Stimulated activated CD4-positive, alpha-beta T cell treated with anti-CD3 and anti-CD28 coated beads, Interleukin-1b, Interleukin-23, amount 100 ng/mL, for 24 hours (primary cell): ENCODE data around the gene SURF4.
"Not testable (repeated sequence)": the region's sequence is repeated elsewhere in the genome, so short reads cannot be mapped to it uniquely, and the experiment has no call there.

Experiments used
- DNase-seq, 4 experiments: peaks; one replicate each; pipeline ENCODE4 v3.0.0-alpha.2; 2020; ENCODE audit warnings: low read depth in 4 of 4, low spot score in 1 of 4

SURF4 gene

DNA sequence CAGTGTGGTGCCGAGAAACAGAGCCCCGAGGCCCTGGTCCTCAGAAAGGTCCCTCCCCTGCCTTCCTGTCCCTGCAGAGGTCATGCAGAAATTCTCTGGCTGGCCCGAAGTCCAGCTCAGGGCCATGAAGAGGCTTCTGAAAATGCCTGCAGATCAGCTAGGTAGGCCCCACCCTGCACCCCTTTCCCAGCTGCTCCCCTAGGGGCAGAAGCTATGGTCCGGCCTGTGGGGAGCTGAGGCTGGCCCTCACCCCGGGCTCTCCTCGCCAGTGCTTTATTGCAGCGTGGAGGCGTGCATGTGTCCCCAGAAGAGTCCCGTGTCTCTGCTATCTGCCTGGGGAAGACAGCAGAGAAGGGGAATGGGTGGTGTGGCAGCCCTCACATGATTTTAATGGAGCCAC is 22.0 kb upstream of the SURF4 start:
- no peak for DNase-seq

GRCh38 chr9:133397370-133397769 is 21.5 kb upstream of the SURF4 start:
- DNase-seq = no peak

- no peak for DNase-seq
These were observed 21.1 kb upstream of the SURF4 start for GRCh38 chr9:133396952-133397351.

- DNase-seq = no peak
These were observed 18.9 kb upstream of the SURF4 start for GRCh38 chr9:133394687-133395271.

DNA sequence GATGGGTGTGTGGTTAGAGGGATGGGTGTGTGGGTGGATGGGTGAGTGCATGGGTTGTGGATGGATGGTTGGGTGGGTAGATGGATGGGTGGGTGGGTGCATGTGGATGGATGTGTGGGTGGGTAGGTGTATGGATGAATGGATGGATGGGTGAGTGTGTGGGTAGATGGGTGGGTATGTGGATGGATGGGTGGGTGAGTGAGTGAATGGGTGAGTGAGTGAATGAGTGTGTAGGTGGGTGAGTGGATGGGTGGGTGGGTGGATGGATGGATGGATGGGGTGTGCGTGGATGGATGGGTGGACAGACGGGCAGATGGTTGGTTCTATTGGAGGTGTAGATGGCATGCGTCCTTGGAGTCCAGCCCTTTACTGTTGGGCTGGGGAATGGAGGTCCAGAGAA is 17.5 kb upstream of the SURF4 start:
- no peak for DNase-seq

DNA sequence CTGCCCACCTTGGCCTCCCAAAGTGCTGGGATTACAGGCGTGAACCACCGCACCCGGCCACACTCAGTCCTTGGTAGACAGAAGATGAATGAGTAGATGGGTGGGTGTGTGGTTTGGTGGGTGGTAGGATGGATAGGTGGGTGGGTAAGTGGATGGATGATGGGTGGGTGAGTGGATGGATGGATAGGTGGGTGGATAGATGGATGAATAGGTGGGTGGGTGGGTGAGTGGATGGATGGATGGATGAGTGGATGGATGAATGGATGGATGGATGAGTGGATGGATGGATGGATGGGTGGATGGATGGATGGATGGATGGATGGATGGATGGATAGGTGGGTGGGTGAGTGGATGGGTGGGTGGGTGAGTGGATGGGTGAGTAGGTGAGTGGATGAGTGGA is 16.4 kb upstream of the SURF4 start:
- not testable (repeated sequence) for DNase-seq

DNA sequence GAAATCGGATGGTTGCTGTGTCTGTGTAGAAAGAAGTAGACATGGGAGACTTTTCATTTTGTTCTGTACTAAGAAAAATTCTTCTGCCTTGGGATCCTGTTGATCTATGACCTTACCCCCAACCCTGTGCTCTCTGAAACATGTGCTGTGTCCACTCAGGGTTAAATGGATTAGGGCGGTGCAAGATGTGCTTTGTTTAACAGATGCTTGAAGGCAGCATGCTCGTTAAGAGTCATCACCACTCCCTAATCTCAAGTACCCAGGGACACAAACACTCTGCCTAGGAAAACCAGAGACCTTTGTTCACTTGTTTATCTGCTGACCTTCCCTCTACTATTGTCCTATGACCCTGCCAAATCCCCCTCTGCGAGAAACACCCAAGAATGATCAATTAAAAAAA is 15.6 kb upstream of the SURF4 start:
- not testable (repeated sequence) for DNase-seq

DNA sequence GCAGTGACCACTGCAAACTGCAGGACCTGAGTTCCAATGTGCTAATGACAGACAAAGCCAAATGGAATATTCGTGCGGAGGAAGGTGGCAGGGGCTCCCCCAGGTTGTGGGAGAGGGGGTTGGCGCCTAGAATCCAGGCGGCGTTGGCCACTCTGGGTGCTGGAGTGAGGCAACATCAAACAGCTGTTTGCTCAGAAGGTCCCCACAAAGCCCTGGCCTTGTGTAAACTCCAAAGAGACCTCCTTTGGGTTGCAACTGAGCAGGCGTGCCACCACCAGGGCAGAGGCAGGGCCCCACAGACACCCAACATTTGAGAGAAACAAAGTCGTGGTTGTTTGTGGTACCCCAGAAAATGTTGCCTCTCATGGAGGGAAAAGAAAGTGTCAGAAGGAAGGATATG is 14.9 kb upstream of the SURF4 start:
- no peak for DNase-seq

- no peak for DNase-seq
These were observed 13.7 kb upstream of the SURF4 start for GRCh38 chr9:133389562-133389961.

DNA sequence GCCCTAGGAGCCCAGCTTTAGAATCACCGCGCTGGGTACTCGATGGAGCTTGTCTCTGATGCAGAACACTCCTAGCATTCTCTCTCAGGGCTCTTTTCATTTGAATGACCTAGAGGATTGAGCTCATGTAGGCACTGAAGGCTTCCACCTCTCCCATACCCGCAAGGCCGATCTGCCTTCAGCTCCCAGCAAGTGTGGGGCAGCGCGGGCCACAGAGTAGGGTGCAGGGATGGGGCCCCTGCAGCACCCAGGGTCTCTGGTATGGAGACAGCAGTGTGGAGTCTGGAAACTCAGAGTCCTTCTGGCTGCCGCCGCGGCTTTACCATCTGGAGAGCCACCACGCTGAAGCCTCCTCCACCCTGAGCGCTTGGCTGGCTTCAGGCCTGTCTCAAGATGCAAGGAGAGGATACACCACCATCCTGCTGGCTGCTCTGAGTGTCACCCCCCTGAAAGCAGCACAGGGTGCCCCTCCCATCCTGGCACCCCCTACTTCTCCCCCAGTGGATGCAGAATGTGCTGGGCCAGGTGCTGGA is 13.2 kb upstream of the SURF4 start:
- DNase-seq = no peak

- DNase-seq = no peak
These were observed 11.8 kb upstream of the SURF4 start for GRCh38 chr9:133387680-133388079.

DNA sequence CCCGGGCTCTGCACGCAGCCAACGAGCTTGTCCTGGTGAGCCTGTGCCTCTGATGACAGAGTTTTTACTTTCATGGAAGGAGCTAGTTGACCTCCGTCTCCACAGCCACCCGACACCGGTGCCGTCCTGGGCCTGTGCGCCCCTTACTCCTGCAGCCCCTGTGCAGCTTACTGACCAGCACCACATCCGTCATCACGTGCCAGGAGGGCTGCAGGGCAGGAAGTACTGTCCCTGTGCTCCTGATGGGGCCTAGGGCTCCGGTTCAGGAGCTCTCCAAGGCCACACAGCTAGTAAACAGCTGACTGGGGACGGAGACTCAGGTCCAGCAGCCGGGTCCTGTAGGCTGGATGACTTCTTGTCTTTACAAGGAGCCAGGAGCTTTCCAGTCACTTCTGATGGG is 10.5 kb upstream of the SURF4 start:
- no peak for DNase-seq

GRCh38 chr9:133385452-133385851 is 9.6 kb upstream of the SURF4 start:
- DNase-seq = no peak

GRCh38 chr9:133384736-133385321 is 9.0 kb upstream of the SURF4 start:
- no peak for DNase-seq

DNA sequence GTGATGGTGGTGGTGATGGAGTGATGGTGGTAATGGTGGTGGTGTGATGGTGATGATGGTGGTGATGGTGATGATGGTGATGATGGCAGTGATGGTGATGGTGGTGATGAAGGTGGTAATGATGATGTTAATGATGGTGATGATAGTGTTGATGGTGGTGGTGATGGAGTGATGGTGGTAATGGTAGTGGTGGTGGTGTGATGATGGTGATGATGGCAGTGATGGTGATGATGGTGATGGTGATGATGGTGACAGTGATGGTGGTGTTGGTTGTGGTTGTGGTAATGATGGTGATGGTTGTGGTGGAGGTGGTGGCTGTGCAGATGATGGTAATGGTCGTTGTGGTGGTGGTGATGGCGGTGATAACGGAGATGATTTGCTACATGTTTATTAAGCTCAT is 7.6 kb upstream of the SURF4 start:
- no peak for DNase-seq

GRCh38 chr9:133382507-133383141 is 6.8 kb upstream of the SURF4 start:
- DNase-seq = no peak

DNA sequence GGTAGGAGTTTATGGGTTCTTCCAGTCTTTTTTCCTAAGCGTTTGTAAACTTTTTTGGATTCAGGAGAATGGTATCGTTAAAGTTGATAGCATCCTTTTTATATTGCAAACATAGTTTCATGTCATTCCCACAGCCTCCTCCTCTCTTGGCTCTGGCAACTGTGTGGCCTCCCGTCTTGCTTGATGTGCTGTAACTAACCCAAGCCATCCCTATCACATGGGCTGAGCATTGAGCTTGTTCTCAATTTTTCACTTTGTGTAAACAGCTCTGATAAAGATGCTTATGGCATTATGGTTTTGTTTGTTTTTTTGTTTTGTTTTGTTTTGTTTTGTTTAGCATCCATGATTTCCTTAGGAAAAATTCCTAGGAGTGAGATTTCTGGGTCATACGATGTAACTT is 4.9 kb upstream of the SURF4 start:
- no peak for DNase-seq

DNA sequence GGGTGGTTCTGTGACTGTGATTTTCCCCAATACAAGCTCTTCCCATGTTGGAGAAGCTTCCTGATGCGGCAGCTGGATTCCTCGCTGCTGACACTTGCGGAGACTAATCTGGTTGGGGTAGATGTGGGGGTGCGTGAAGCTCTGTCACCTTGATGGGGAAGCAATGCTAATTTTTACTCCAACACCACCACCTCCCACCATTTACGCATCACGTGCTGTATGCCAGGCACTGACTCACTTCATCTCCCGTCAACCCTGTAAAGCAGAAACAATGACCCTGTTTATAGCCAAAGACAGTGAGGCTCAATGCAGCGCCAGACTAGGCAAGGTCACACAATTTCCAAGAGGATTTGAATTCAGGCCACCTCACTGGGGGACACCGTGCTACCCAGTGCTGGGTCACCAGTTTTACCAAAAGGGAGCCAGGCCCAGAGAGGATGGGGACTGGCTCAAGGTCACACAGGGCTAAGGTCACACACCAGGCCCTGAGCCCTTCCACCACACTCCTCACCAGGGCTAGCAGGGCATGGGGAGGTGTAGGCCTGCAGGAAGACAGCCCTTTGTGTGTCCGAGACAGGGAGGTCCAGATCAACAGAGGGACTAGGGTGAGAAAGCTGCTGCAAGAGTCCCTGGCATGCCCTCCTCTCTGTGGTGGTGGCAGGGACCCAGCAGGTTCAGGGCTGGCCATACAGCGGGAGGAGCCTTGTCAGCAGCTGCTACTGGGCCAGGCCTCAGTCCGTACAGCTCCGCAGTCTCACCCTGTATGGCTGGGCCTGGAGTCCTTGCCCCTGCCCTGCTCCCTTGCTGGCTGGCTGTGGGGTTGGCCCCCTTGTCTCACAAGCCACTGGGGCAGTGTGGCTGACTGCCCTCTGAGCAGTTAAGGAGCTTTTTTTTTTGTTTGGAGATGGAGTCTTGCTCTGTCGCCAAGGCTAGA is 3.6 kb upstream of the SURF4 start:
- DNase-seq = no peak

DNA sequence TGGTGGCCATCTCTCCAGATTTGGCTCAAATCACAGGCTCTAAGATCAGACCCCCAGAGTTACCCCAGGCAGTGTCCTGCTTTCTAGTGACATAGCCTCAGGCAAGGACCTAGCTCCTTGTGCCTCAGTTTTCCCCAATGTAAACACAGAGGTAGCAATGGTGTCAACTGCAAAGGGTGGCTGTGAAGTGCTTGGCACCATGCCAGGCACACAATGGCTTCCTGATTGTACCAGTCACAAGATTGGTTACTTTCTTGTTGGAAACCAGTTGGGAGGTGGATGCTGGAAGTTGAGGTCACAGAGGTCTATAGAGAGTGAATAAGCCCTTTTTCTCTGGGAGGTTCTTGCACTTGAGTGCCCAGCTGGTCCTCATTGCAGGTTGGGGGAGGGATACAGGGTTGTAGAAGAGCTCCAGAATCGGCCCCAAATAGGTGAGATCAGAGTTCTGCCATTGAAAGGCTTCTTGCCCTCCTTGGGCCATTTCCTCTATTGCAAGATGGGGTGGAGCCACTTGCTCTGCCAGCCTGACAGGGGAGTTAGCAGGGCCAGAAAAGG is 2.6 kb upstream of the SURF4 start:
- no peak for DNase-seq

- no peak for DNase-seq
These were observed 1.9 kb upstream of the SURF4 start for GRCh38 chr9:133377721-133378216.

GRCh38 chr9:133377280-133377679 is 1.4 kb upstream of the SURF4 start:
- DNase-seq = not testable (repeated sequence)
